CD4-positive, alpha-beta T cell (primary cell): ENCODE results near the gene C12orf50. TPM values are rescaled to one million over a fixed set of nuclear protein-coding genes. Genes with fewer than 3 reads are reported as not detected.
"Not testable (repeated sequence)": the region's sequence is repeated elsewhere in the genome, so short reads cannot be mapped to it uniquely, and the experiment has no call there.

ENCODE experiments used
- ATAC-seq: fragments of 200-7000 bp; cut with Tn5 transposase; one replicate; pipeline ENCODE4 v1.10.0; 2022; ENCODE audit warnings: mild to moderate bottlenecking; ENCODE audit not compliant: poor library complexity
- CTCF ChIA-PET: fragments of 350-600 bp; sonication (Branson Sonifier 250); formaldehyde crosslinking; loops from one replicate; lab custom pipeline; 2021; ENCODE audit warnings: antibody characterized with exemption, inconsistent platforms; lab: Charles Lee
- POLR2A ChIA-PET: fragments of 350-600 bp; sonication (Branson Sonifier 250); formaldehyde crosslinking; loops from one replicate; lab custom pipeline; 2021; ENCODE audit warnings: antibody characterized with exemption, inconsistent platforms; lab: Charles Lee
- DNase-seq, 14 experiments: peaks; one replicate each; pipeline ENCODE4 v3.0.0-alpha.2; 2013 to 2020; ENCODE audit warnings: mixed read lengths in 2 of 14
- H3K27ac ChIP-seq, 2 donors: one replicate each; pipeline versions ENCODE4 v1.5.1 to v1.7.0; 2013; ENCODE audit warnings: low read length in 2 of 2, low read depth in 1 of 2, mild to moderate bottlenecking in 1 of 2
- H3K27me3 ChIP-seq, 2 experiments: 1 replicate in 1 of 2; 2 replicates in 1 of 2; pipeline versions ENCODE4 v1.6.1 to v1.7.0; 2013; ENCODE audit warnings: low read length in 2 of 2, control low read depth in 1 of 2, mild to moderate bottlenecking in 1 of 2, moderate library complexity in 1 of 2; ENCODE audit not compliant: insufficient read depth in 2 of 2, control insufficient read depth in 1 of 2
- H3K36me3 ChIP-seq: one replicate; pipeline ENCODE4 v1.6.1; 2013; ENCODE audit warnings: low read length, control low read depth; ENCODE audit not compliant: insufficient read depth
- H3K4me1 ChIP-seq: one replicate; pipeline ENCODE4 v1.6.1; 2013; ENCODE audit warnings: low read length, control low read depth; ENCODE audit not compliant: insufficient read depth
- H3K4me3 ChIP-seq: one replicate; pipeline ENCODE4 v1.5.1; 2013; ENCODE audit warnings: mild to moderate bottlenecking, low read length, moderate library complexity
- H3K9me3 ChIP-seq, 2 experiments: 1 replicate in 1 of 2; 2 replicates in 1 of 2; pipeline versions ENCODE4 v1.6.1 to v1.7.0; 2013; ENCODE audit warnings: low read length in 2 of 2, mild to moderate bottlenecking in 2 of 2, control low read depth in 1 of 2, moderate library complexity in 1 of 2; ENCODE audit not compliant: control insufficient read depth in 1 of 2, insufficient read depth in 1 of 2
- H3K27ac Mint-ChIP-seq: one replicate; pipeline ENCODE4 v1.8.0; 2020; ENCODE audit warnings: mixed read lengths
- H3K27me3 Mint-ChIP-seq: one replicate; pipeline ENCODE4 v1.8.0; 2021; ENCODE audit warnings: mixed read lengths
- H3K36me3 Mint-ChIP-seq: one replicate; pipeline ENCODE4 v1.8.0; 2021; ENCODE audit warnings: low read depth, mixed read lengths
- H3K4me1 Mint-ChIP-seq: one replicate; pipeline ENCODE4 v1.8.0; 2021; ENCODE audit warnings: low read depth, mixed read lengths
- H3K4me3 Mint-ChIP-seq: one replicate; pipeline ENCODE4 v1.8.0; 2020; ENCODE audit warnings: mild to moderate bottlenecking, mixed read lengths
- H3K9me3 Mint-ChIP-seq: one replicate; pipeline ENCODE4 v1.8.0; 2020; ENCODE audit warnings: mixed read lengths
- CTCF ChIP-seq: fragments of 200-600 bp; IDR thresholded peaks from one replicate; pipeline ENCODE4 v1.8.0; 2022; ENCODE audit warnings: antibody characterized with exemption, mild to moderate bottlenecking
- intact Hi-C, 2 experiments: fragments of 100-400 bp; cut with DNase I in 1 of 2; cut with micrococcal nuclease in 1 of 2; formaldehyde crosslinking; loops; one replicate each; pipeline versions ENCODE4 v1.15.1 to v1.9.0; 2023 to 2025; cut with DNase I, micrococcal nuclease
- total RNA-seq, 174 experiments: library from RNA in 2 of 174; stranded (reverse) in 2 of 174; gene quantifications; one replicate each; pipeline ENCODE4 v1.2.3 and lab custom pipeline; 2021 to 2026

C12orf50 gene
- total RNA-seq, 2 experiments from 2014 or later = 0.17 TPM; not detected in 1

- no peaks in the 10 kb centered on the region for H3K36me3 Mint-ChIP-seq
- H3K4me3 Mint-ChIP-seq = no peak overlapping the region
- Histone ChIP-seq H3K9me3 (no peaks in the 10 kb centered on the region), H3K27me3 (no peaks in the 10 kb centered on the region), H3K27ac (no peak overlapping the region), H3K4me3 (no peak overlapping the region), H3K4me1 (no peaks in the 10 kb centered on the region), H3K36me3 (no peaks in the 10 kb centered on the region)
- TF ChIP-seq CTCF = no peak
- no peak overlapping the region for H3K27ac Mint-ChIP-seq
- ChIA-PET CTCF (no interaction called here), POLR2A (no interaction called here)
- intact Hi-C loops = no loop called here
- H3K27me3 Mint-ChIP-seq = no peaks in the 10 kb centered on the region
- DNase-seq (no peak), ATAC-seq (no peak)
- H3K4me1 Mint-ChIP-seq = no peaks in the 10 kb centered on the region
- H3K9me3 Mint-ChIP-seq = no peaks in the 10 kb centered on the region
Observed at GRCh38 chr12:87967871-87968270, 61.3 kb downstream of the C12orf50 start.

- H3K36me3 Mint-ChIP-seq = no peaks in the 10 kb centered on the region
Observed at GRCh38 chr12:87960566-87960965, 68.6 kb downstream of the C12orf50 start.

GRCh38 chr12:87954028-87954427 lies 75.2 kb downstream of the C12orf50 start:
- H3K4me1 Mint-ChIP-seq, CTCF ChIA-PET, H3K27me3 Mint-ChIP-seq, intact Hi-C loops, H3K36me3 ChIP-seq, DNase-seq, H3K36me3 Mint-ChIP-seq, H3K9me3 ChIP-seq, H3K27ac Mint-ChIP-seq, H3K4me3 Mint-ChIP-seq, H3K4me3 ChIP-seq, H3K4me1 ChIP-seq, ATAC-seq, H3K27ac ChIP-seq, POLR2A ChIA-PET, H3K9me3 Mint-ChIP-seq, H3K27me3 ChIP-seq: not testable (repeated sequence)

More at GRCh38 chr12:87960566-87960965, 68.6 kb downstream of the C12orf50 start:
- Histone ChIP-seq H3K27ac (no peak overlapping the region), H3K4me1 (no peaks in the 10 kb centered on the region), H3K27me3 (no peaks in the 10 kb centered on the region), H3K36me3 (no peaks in the 10 kb centered on the region), H3K9me3 (no peaks in the 10 kb centered on the region), H3K4me3 (no peak overlapping the region)
- DNase-seq (no peak), ATAC-seq (no peak)
- Mint-ChIP-seq H3K4me3 (no peak overlapping the region), H3K9me3 (no peaks in the 10 kb centered on the region), H3K4me1 (no peaks in the 10 kb centered on the region), H3K27ac (no peak overlapping the region), H3K27me3 (no peaks in the 10 kb centered on the region)
- CTCF ChIA-PET = no interaction called here
- intact Hi-C loops = no loop called here
- POLR2A ChIA-PET = no interaction called here
- no peak for TF ChIP-seq CTCF

- Histone ChIP-seq H3K9me3 (no peaks in the 10 kb centered on the region), H3K36me3 (no peaks in the 10 kb centered on the region), H3K4me3 (no peak overlapping the region), H3K4me1 (no peaks in the 10 kb centered on the region), H3K27me3 (no peaks in the 10 kb centered on the region), H3K27ac (no peak overlapping the region)
- Mint-ChIP-seq H3K4me3 (no peak overlapping the region), H3K27ac (no peak overlapping the region), H3K36me3 (no peaks in the 10 kb centered on the region), H3K9me3 (peaks cover 5% of the 10 kb centered on the region), H3K4me1 (no peaks in the 10 kb centered on the region), H3K27me3 (no peaks in the 10 kb centered on the region)
- ChIA-PET POLR2A (no interaction called here), CTCF (no interaction called here)
- DNase-seq (no peak), ATAC-seq (no peak)
- TF ChIP-seq CTCF = no peak
- intact Hi-C loops = no loop called here
Observed at GRCh38 chr12:87953256-87953860, 75.8 kb downstream of the C12orf50 start.
